CD4-positive, alpha-beta T cell treated with Interleukin-21 for 1 hour (primary cell): ENCODE measurements around the gene LAMB1.
"Not testable (repeated sequence)": the region's sequence is repeated elsewhere in the genome, so short reads cannot be mapped to it uniquely, and the experiment has no call there.

ENCODE experiments used
- DNase-seq: peaks from one replicate; pipeline ENCODE4 v3.0.0-alpha.2; 2020

LAMB1 gene

GRCh38 chr7:107940951-107941350 is 62.0 kb downstream of the LAMB1 start:
- no peak for DNase-seq

GRCh38 chr7:107939573-107940489 is 63.1 kb downstream of the LAMB1 start:
- no peak for DNase-seq

- DNase-seq = no peak
Observed at GRCh38 chr7:107938456-107939250, 64.3 kb downstream of the LAMB1 start.

DNA sequence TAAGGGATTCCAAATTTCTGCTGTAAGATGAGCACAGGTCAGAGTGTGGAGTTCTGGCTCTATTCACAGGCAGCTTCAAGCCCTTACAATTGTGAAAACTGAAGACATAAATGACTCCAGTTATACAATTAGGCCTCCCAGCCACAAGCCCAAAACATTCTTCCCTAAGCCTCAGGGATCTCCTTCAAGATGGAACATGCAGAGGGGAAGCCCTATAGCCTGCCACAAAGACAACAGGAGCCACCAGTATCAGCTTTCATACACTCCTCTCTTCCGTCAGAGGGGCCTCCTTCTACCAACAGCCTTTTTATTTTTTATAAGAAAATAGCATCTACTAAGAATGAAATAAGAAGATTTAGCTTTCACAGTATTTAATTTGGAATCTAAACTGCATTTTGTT is 65.4 kb downstream of the LAMB1 start:
- no peak for DNase-seq

DNA sequence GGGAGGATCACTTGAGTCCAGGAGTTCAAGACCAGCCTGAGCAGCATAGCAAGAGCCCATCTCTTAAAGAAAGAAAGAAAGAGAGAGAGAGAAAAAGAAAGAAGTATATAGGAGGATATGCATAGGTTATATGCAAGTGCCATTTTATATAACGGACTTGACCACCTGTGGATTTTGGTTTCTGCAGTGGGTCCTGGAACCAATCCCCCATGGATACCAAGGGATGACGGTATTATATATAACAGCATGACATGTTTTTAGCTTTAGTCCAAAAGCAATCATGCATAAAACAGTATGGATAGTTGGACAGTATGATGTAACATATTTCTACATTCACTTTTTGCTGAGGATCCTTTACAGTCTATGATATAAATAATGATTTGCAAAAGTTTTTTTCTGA is 66.6 kb downstream of the LAMB1 start:
- DNase-seq = no peak

GRCh38 chr7:107934991-107935770 is 67.8 kb downstream of the LAMB1 start:
- DNase-seq = no peak

DNA sequence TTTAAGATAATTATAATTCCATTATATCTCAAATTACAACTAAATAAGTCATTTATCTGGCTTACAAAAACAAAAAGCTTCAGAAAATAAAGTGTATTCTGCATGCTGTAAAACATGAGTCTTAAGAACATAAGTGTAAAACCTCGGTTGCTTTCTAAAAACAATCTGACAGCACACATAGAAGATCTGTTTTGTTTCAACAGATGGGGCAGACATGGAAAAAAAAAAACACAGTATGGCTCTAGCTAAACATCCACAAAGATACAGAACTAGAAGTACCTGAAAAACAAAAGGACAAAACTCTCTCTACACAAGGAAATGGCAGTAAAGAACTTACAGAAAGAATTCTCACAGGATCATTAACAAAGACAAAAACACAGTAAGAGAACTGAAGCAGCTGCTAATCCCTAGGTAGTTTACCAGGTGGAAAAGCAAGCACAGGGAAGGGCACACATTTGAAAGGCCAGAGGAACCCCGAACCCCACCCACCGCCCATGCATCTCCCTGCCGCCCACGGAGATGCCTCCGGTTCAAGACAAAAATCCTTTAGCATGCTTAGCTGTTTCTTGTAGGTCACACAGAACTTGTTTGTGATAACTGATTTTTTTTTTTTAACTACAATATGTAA is 69.5 kb downstream of the LAMB1 start:
- no peak for DNase-seq

- no peak for DNase-seq
Observed at GRCh38 chr7:107932805-107933204, 70.2 kb downstream of the LAMB1 start.

DNA sequence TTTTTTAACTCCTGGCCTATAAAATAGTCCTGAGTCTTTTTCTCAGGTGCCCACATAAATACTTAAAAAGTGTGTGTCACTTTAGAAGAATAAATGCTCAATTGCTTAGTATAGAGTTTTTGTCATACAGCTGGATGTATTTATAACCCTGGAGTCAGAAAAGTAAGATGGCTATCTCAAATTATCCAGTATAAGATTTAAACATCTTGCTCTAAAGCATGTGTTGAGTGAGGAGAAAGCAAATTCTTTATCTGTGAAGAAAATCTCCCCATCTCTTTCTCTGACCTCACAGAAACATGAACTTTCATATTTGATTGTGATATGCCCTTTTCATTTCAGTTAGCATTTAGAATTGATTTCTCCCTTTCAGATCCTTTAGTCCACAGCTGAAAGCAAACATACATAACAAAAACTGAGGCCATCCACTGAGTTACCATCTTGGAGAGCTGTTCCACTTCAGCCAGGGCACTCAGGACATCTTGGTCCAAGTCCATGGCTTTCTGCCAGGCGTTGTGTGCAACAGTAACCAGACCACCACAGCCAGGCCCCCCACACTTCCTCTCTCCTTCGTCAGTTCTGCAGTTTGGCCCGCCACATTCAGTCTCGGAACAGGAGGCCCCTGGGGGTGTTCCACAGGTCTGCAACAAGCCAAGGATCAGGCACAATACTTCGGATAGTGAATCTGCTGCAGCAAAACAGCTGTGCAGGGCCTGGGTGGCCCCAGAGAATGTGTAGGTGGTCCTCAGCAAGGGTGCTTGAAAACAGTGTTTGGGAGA is 71.0 kb downstream of the LAMB1 start:
- no peak for DNase-seq

- DNase-seq = no peak
Observed at GRCh38 chr7:107926481-107926880, 76.5 kb downstream of the LAMB1 start.

DNA sequence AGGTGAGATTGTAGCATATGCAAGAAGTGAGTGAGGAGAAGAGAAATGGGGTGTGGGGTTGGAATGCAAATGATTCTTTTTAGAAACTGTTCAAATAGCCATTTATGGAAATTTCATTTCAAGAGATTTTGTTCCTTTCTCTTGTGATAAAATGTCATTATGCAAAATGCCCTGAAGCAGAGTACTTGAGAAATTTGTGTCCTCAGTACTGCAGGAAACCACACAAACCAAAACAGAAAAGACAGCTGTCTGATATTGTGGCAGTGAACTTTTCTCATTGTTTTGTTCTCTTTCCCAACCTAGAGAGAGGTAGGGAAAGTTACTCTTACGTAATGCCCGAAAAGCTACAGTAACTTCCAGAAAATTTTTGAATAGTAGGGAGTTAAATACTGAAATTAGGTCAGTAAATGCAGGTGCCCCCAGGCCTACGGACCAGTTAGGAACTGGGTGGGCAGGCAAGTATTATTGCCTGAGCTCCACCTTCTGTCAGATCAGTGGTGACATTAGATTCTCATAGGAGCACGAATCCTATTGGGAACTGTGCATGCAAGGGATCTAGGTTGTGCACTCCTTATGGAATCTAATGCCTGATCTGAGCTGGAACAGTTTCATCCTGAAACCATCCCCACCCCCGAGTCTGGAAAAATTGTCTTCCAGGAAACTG is 78.0 kb downstream of the LAMB1 start:
- peak; percentile 6 for DNase-seq

- no peak for DNase-seq
Observed at GRCh38 chr7:107922886-107923285, 80.1 kb downstream of the LAMB1 start.

DNA sequence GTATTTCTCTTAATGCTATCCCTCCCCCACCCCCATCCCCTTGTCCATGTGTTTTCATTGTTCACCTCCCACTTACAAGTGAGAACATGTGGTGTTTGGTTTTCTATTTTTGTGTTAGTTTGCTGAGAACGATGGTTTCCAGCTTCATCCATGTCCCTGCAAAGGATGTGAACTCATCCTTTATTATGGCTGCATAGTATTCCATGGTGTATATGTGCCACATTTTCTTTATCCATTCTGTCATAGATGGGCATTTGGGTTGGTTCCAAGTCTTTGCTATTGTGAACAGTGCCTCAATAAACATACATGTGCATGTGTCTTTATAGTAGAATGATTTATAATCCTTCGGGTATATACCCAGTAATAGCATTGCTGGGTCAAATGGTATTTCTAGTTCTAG is 81.1 kb downstream of the LAMB1 start:
- not testable (repeated sequence) for DNase-seq

DNA sequence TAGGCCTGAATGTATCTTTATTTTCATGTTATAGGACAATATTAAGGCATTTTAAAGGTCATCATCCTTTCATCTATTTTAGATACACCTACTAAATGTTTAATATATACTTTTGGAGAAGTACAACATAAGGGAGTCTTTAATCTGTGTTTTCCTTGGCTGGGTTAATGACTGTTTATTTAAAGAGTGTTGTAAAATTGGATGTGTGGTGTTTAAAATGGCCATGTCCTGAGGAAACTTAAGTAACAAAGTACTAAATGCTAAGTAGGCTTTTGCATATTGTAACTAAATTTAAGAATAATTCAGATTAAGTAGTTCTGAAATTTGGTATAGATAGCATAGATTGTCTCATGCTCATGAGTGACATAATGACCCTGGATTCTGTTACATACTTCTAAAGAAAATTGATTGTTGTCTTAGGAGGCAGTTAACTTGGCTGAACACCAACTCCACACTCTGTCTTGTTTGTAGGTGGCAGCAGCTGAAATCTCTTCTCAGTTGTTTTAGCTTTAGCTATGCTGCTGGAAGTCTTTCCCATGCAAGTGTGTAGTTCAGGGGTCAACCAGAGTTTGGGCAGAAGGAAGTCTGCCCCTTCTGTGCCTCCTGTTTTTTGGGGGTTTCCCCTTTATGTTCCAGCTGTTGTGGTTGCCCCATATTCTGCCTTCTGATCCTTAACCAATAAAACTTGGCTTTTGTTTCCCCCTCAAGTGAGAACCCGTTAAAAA is 82.8 kb downstream of the LAMB1 start:
- DNase-seq = peak; percentile 1

GRCh38 chr7:107918948-107919347 is 84.0 kb downstream of the LAMB1 start:
- DNase-seq = no peak

GRCh38 chr7:107917763-107918651 is 85.0 kb downstream of the LAMB1 start:
- DNase-seq = no peak

DNA sequence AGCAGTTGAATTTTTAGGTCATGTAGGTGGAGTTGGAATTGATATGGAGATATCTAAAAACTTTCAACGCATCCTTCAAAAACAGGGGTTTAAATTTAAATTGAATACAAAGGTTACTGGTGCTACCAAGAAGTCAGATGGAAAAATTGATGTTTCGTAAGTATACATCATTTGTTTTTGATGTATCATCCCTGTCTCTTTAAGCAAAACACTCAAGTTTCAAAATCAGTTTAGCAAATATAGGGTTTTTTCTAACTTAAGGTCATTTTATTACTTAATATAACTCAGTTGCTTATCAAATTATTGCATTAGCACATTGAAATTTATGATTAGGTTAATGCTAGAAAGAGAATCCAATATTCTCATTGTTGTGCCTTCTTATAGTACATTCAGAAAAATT is 87.4 kb downstream of the LAMB1 start:
- no peak for DNase-seq

DNA sequence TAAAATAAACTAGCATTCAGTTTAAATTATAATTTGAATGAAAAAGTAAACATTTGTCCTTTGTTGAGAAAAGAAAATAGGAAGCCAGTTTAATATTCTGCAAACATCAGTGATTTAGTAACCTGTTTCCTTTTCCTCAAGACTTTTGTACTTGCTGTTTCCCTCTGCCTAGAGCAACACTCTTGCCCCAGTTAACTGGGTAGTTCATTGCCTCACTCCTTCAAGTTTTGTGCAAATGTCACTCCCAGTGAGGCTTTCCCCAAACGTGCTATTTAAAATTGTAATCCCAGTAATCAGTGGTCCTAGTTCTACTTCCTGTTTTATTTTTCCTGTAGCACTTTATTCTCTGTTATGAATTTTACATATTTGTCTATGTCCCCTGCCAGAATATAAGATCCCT is 88.1 kb downstream of the LAMB1 start:
- DNase-seq = no peak

DNA sequence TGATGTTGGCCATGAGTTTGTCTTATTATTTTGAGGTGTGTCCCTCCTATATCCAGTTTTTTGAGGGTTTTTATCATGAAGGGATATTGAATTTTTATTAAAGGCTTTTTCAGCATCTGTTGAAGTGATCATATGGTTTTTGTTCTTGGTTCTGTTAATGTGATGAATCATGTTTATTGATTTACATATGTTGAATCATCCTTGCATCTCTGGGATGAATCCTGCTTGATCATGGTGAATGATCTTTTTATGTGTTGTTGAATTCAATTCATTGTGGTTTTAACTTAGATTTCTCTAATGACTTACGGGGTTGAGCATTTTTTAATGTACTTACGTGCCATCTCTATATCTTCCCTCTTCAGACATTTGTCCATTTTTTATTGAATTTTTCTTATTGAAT is 89.1 kb downstream of the LAMB1 start:
- no peak for DNase-seq

- no peak for DNase-seq
Observed at GRCh38 chr7:107911981-107912380, 91.0 kb downstream of the LAMB1 start.
